ENCODE measurements around the gene PCBP3.

Gene PCBP3

GRCh38 chr21:45854690-45855247 lies 211.2 kb downstream of the PCBP3 start:
- no peak for DNase-seq (ENCODE audit: low read depth)
- no peak overlapping the region for H3K4me3 ChIP-seq (ENCODE audit: low read length)
- no peak for TF ChIP-seq CTCF (conservative IDR thresholded peaks at IDR 0.05; ENCODE audit: low read depth, low read length)

- DNase-seq (ENCODE audit: low read depth), result no peak
These were observed 211.8 kb downstream of the PCBP3 start for GRCh38 chr21:45855248-45855811.

GRCh38 chr21:45856442-45856841 lies 212.9 kb downstream of the PCBP3 start:
- no peak for DNase-seq (ENCODE audit: low read depth)
- no peak for TF ChIP-seq CTCF (conservative IDR thresholded peaks at IDR 0.05; ENCODE audit: low read depth, low read length)

More at GRCh38 chr21:45855248-45855811, 211.8 kb downstream of the PCBP3 start:
- H3K4me3 ChIP-seq (ENCODE audit: low read length), result no peak overlapping the region
- TF ChIP-seq CTCF (conservative IDR thresholded peaks at IDR 0.05; ENCODE audit: low read depth, low read length), result no peak

GRCh38 chr21:45856906-45857305 lies 213.4 kb downstream of the PCBP3 start:
- no peak for DNase-seq (ENCODE audit: low read depth)
- TF ChIP-seq CTCF (conservative IDR thresholded peaks at IDR 0.05; ENCODE audit: low read depth, low read length), result no peak
- H3K4me3 ChIP-seq (ENCODE audit: low read length), result no peak overlapping the region

More at GRCh38 chr21:45856442-45856841, 212.9 kb downstream of the PCBP3 start:
- H3K4me3 ChIP-seq (ENCODE audit: low read length), result no peak overlapping the region

GRCh38 chr21:45857761-45858160 lies 214.2 kb downstream of the PCBP3 start:
- no peak for DNase-seq (ENCODE audit: low read depth)
- TF ChIP-seq CTCF (conservative IDR thresholded peaks at IDR 0.05; ENCODE audit: low read depth, low read length), result no peak
- H3K4me3 ChIP-seq (ENCODE audit: low read length), result no peak overlapping the region

- H3K4me3 ChIP-seq (ENCODE audit: low read length), result no peak overlapping the region
- DNase-seq (ENCODE audit: low read depth), result no peak
- no peak for TF ChIP-seq CTCF (conservative IDR thresholded peaks at IDR 0.05; ENCODE audit: low read depth, low read length)
These were observed 214.7 kb downstream of the PCBP3 start for GRCh38 chr21:45858180-45858579.

GRCh38 chr21:45859041-45859761 lies 215.7 kb downstream of the PCBP3 start:
- H3K4me3 ChIP-seq (ENCODE audit: low read length), result no peak overlapping the region
- TF ChIP-seq CTCF (conservative IDR thresholded peaks at IDR 0.05; ENCODE audit: low read depth, low read length), result no peak
- DNase-seq (ENCODE audit: low read depth), result no peak

Data from retinal pigment epithelial cell (primary cell).